HG03521 (cell line): Measurements from ENCODE around the gene SLC11A1.

Experiments
- ATAC-seq: cut with Tn5 transposase; IDR thresholded peaks from one replicate; pipeline ENCODE4 v1.9.1; 2021; ENCODE audit warnings: mild to moderate bottlenecking, moderate library complexity; ENCODE audit not compliant: unreplicated experiment

Gene SLC11A1

DNA sequence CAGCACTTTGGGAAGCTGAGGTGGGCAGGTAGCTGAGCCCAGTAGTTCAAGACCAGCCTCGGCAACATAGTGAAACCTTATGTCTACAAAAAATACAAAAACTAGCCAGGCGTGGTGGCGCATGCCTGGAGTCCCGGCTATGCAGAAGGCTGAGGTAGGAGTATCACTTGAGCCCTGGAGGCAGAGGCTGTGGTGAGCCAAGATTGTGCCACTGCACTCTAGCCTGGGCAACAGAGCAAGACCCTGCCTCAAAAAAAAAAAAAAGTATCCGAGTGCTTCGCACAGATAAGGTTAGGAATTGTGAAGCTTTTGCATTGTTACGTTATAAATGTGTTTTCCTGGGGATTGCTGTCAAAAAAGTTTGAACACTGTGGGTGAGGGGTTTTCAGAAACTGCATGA is 21.7 kb downstream of the SLC11A1 start:
- no peak for ATAC-seq

DNA sequence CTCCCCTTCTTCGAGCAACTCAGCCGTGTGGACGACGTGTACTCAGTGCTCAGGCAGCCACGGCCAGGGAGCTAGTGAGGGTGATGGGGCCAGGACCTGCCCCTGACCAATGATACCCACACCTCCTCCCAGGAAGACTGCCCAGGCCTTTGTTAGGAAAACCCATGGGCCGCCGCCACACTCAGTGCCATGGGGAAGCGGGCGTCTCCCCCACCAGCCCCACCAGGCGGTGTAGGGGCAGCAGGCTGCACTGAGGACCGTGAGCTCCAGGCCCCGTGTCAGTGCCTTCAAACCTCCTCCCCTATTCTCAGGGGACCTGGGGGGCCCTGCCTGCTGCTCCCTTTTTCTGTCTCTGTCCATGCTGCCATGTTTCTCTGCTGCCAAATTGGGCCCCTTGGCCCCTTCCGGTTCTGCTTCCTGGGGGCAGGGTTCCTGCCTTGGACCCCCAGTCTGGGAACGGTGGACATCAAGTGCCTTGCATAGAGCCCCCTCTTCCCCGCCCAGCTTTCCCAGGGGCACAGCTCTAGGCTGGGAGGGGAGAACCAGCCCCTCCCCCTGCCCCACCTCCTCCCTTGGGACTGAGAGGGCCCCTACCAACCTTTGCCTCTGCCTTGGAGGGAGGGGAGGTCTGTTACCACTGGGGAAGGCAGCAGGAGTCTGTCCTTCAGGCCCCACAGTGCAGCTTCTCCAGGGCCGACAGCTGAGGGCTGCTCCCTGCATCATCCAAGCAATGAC is 22.4 kb downstream of the SLC11A1 start:
- ATAC-seq: no peak

DNA sequence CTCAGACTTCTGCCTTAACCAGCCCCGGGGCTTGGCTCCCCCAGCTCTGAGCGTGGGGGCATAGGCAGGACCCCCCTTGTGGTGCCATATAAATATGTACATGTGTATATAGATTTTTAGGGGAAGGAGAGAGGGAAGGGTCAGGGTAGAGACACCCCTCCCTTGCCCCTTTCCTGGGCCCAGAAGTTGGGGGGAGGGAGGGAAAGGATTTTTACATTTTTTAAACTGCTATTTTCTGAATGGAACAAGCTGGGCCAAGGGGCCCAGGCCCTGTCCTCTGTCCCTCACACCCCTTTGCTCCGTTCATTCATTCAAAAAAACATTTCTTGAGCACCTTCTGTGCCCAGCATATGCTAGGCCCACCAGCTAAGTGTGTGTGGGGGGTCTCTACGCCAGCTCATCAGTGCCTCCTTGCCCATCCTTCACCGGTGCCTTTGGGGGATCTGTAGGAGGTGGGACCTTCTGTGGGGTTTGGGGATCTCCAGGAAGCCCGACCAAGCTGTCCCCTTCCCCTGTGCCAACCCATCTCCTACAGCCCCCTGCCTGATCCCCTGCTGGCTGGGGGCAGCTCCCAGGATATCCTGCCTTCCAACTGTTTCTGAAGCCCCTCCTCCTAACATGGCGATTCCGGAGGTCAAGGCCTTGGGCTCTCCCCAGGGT is 23.1 kb downstream of the SLC11A1 start:
- no peak for ATAC-seq

DNA sequence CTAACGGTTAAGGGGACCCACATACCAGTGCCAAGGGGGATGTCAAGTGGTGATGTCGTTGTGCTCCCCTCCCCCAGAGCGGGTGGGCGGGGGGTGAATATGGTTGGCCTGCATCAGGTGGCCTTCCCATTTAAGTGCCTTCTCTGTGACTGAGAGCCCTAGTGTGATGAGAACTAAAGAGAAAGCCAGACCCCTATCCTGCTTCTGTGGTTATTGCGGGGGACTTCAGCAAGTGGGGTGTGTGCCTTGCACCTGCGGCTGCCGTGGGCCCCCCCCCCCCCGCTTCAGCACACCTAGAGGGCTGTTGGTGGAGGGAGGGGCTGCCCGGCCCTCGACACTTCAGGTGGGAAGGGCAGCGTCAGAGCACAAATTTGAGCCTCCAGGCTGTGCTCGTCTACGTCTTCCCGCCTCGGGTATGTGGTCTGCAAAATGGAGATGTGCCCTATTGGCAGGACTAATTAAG is 23.7 kb downstream of the SLC11A1 start:
- no peak for ATAC-seq

DNA sequence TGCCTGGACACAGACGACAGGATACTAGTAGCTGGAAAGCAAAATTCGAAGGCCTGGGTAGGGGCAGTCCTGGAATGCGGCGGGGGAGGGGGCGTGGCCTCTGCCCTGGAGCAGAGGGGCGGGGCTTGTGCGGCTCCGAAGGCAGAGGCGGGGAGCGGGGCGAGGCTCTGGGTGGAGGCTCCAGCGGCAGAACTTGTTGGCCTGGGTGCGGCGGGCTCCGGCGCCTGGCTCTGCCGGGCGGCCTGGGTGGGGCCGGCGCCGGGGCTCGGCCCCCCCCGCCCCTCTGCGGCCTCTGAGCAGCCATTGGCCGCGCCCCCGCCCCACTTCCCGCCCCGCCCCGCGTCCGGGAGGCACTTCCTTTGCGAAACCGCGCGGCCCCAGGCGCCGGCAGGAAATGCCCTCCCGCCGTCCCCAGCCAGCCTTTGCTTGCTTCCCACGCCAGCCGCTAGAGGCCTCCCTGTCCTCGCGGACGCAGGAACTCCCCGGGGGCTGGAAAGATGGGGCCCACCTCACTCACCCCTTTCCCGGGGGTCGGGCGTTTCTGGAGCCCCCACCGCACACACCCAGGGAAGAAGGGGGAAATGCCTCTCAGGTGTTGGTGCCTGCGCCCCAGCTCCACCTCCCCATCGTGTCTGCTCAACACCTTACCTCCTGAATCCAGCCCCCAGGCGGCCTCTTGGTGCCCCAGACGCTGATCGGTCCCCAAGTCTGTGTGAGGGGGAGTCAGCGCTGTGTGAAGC is 24.3 kb downstream of the SLC11A1 start:
- ATAC-seq: peak; percentile 88

DNA sequence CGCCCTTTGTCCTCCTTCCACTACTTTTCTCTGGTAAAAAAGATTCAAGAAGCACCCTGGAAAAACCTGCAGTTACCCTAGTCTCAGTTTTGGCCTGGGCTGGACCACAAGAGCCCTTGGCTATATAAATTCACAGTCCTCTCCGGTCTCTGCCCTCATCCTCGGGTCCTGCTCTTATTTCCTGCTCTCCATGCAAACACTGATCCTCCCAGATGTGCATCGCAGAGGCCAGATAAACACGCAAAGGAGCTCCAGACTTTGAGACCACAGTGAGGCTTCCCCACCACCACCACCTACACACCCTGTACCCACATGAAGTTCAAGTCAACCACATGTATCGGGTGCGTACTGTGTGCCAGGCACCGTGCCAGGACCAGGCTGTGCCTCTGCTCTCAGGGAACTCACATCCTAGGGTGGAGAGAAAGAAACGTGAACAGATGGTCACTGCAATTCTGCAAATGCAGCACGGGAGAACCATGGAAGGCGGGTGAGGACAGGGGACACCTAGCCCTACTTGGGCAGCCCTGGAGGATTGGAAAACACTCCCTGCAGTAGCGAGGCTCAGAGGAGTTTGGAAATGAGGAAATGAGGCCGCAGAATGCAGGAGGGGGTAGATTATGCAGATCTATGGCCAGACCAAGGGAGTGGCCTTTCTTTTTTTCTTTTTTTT is 25.0 kb downstream of the SLC11A1 start:
- ATAC-seq: no peak

DNA sequence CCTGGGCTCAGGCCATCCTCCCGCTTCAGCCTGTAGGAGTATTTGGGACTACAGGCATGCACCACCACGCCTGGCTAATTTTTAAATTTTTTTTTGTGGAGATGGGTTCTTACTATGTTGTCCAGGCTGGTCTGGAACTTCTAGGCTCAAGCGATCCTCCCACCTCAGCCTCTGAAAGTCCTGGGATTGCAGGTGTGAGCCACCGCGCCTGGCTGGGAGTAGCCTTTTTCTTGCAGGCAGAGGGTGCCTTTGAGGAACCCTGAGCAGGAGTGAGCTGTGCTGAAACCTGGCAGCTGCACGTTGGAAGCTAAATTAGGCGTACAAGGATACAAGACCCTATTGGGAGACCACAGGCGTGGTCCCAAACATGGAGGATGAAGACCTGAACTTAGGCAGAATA is 25.6 kb downstream of the SLC11A1 start:
- no peak for ATAC-seq

DNA sequence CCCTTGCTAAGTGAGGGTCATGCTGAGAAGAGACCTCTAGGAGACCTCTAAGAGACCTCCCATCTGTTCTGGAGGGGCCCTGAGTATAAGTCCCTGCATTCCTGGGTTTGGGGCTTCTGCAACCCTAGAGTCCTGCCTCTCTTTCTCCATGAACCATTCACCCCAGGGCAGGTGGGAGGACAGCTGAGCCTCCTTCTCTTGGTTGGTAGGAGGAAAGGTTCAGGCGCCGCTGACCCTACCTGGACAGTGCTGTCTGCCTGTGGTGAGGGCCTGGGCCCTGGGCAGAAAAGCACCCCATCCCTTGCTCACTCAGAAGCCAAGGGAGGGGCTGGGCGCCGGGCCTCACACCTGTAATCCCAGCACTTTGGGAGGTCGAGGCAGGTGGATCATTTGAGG is 36.2 kb downstream of the SLC11A1 start:
- ATAC-seq: no peak

DNA sequence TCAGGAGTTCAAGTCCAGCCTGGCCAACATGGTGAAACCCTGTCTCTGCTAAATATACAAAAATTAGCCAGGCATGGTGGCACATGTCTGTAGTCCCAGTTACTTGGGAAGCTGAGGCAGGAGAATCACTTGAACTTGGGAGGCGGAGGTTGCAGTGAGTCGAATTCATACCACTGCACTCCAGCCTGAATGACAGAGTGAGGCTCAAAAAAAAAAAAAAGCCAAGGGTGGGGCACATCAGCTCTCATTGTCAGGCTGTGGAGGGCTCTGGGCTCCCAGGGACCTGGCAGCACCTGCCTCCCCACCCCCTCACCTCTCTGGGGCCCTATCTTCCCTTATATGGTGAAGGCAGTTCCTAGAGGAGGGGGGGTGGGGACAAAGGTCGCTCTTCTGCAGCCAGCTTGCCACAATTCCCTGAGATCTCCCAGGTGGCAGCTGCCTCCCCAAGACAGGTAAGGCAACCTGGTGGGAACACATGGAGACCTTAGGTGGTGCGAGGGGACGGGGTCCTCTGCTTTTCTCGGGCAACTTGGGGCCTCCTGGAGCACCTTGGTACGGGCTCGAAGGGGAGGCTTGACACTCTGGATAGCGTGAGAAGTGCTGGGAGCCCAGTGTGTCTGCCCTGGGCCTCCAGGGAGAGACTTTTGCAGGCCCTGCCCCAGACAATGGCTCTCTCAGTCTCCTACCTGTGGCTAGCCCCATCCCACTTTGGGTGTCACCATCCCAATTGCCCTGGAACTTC is 36.8 kb downstream of the SLC11A1 start, which contains the start of gene VIL1:
Gene VIL1, plus strand, starts transcription at position 407 of the 742 bp plus-strand sequence. CDS start 4,656 bp downstream, outside the sequence.
- no peak for ATAC-seq

DNA sequence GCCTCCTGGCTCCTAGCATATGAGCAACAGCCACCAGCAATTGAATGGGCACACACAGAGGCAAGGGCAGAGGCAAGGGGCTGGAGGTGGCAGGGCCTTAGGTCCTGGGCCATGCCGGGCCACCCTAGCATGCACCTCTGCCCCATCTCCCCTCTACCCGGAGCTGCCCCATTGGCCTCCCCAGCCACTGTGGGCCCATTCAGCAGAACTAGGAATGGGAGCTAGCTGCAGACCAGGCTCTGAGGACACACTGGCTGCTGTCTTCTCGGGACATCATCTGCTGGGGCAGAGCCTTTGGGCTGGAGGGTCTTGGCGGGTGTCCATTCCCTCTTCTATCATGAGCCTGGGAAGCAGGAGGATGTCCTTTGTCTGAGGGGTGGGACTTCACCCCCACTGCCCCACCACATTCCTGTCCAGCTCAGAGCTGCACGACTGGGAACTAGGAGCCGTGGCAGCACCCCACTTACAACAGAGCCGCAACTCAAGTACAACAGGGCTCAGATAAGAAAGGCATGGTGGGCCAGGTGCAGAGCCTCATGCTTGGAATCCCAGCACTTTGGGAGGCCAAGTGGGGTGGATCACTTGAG is 37.6 kb downstream of the SLC11A1 start:
- no peak for ATAC-seq

DNA sequence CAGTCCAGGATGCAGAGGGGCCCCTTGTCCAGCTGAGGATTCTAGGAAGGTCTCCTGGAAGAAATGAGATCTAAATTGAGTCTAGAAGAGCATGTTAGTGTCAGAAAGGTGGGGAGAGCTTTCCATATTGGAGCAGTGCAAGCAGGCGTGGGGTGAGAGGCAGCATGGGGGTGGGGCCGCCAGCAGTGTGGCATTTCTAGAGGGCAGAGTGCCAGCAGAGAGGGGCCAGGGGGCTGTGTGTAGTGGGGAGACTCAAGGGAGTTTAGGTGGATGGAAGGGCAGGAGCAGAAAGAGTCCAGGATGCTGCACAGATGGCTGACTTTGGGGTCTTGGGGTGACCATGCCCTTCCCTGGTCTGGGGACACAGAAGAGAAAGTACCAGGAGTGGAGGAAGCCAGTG is 39.0 kb downstream of the SLC11A1 start:
- no peak for ATAC-seq

DNA sequence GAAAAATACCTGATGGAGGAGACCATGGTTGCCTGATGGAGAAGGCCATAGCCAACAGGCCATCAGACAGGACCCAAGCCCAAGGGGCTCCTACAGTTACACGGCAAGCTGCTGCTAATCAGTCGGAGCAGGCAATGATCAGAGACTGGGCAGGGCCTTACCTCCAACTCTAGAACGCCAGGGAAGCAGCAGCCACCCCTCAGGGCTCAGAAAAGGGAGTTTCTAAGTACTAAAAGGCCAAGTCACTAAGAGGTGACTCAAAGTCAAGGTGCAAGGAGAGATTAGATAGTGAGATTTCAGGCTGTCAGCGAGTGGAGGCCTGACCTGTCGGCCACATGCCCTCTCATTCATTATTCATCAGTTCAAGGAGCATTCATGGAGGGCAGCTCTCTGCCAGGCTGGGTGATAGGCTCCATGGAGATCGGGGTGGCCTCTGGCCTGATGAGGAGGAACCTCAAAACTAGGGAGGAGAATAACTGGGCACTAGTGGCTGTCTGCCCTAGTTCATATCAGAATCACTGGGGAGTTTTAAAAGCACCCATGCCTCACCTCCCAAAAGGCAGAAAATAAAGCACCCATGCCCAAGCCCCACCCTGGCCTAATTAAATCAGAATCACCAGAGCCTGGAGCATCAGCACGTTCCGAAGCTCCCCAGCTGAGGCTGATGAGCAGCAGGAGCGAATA is 40.5 kb downstream of the SLC11A1 start:
- ATAC-seq: no peak

DNA sequence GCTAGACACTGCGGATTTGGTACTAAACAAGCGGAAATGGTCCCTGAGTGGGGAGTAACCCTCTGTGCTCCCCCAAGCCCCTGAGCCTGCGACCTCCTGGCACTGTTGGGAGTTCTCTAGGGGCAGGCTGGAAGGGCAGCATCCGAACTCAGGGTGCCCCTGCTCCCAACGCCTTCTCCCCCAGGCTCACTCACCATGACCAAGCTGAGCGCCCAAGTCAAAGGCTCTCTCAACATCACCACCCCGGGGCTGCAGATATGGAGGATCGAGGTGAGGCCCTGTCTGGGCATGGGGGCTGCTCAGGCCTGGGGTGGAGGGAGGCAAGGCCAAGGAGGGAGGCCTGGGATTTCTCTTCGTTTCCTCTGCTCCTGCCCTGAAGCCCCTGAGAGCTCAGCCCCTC is 41.5 kb downstream of the SLC11A1 start:
- no peak for ATAC-seq

DNA sequence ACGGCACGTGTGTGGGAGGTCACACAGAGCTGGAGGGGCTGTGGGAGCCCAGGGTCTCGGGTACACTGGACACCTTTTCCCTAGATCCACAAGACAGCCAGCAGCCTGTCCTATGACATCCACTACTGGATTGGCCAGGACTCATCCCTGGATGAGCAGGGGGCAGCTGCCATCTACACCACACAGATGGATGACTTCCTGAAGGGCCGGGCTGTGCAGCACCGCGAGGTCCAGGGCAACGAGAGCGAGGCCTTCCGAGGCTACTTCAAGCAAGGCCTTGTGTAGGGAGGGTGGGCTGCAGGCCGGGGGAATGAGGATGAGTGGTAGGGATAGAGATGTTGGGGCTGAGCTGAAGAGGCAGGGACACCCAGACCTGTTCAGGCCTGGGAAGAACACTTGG is 43.5 kb downstream of the SLC11A1 start:
- ATAC-seq: no peak

DNA sequence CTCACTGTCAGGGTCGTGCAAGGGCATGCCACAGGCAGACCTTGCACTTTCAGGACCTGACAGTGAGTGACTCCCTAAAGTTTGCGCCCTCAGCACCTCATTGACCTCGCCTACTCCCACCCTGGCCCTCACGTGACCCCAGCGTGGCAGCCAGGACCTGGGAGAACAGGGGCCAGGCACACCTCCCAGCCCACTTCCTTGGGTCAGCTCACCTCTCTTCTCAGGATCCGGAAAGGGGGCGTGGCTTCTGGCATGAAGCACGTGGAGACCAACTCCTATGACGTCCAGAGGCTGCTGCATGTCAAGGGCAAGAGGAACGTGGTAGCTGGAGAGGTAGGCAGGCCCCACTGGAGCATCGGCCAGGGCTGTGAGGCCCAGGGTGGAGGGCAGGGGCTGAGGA is 45.7 kb downstream of the SLC11A1 start:
- ATAC-seq: no peak

DNA sequence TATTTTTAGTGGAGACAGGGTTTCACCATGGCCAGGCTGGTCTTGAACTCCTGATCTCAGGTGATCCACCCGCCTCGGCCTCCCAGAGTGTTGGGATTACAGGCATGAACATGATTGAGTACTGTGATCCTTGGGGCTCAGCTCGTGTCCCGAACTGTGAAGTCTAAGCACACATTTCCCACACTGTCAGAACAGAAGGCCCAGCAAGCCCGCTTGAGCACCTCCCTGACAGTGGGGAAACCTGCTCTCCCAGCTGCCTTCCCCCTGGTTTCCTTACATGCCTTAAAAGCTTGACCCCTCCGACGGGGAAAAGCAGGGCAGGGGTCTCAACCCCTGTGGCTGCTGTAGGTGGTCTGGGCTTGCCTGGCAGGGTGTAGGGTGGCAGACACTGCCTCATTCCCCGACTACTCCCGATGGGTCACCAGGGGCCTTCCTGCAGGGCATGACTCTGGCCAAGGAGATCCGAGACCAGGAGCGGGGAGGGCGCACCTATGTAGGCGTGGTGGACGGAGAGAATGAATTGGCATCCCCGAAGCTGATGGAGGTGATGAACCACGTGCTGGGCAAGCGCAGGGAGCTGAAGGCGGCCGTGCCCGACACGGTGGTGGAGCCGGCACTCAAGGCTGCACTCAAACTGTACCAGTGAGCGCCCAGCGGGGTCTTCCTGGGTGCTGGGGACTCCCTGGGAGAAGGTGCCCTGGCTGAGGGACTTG is 46.9 kb downstream of the SLC11A1 start:
- ATAC-seq: no peak

DNA sequence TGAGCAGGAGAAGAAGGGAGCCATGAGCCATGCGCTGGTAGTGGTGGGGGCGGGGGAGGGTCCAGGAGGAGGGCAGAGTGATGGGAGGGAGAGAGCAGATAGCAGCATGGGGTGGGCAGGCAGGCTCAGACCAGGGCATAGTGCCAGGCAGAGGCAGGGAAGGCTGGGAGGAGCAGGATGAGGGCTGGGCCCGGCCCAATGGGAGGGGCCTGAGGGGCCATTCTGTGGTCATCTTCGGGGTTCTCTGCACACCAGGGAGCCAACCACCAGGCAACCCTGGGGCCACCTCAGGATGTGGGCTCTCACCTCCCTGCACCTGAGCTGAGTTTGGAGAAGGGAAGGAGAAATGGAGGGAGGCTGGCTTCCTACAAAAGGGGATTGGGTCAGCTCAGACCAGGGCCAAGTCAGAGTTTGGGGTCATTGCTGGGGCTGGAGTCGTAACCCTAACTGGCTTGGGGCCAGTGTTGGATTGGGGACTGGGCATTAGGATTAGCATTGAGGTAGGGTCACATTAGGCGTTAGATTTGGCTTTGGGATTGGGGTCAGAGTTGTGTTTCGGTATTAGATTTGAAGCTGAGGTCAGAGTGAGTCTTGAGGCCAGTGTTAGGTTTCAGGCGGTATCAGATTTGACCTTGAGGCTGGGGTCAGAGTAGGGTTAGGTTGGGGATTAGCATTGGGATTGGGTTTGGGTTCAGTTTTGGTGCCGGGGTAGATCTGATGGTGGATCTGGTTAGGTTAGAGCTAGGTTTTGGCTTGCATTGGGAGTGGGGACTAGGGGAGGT is 48.0 kb downstream of the SLC11A1 start:
- ATAC-seq: no peak

DNA sequence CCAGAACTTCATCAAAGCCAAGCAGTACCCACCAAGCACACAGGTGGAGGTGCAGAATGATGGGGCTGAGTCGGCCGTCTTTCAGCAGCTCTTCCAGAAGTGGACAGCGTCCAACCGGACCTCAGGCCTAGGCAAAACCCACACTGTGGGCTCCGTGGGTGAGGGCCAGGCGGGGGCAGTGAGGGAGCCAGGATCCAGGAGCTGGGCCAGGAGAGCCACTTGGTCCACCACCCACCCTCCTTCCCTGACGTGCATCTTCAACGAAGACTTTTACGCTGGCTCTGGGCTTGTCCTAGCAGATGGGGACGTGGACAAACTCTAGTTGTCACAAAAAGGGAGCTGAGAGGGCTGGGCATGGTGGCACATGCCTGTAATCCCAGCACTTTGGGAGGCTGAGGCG is 48.6 kb downstream of the SLC11A1 start:
- ATAC-seq: no peak
